GM12878 (cell line): ENCODE results near the gene SMIM1. TPM values are rescaled to one million over a fixed set of nuclear protein-coding genes. Genes with fewer than 3 reads are reported as not detected.

ENCODE experiments used
- ATAC-seq: fragments of 200-7000 bp; cut with Tn5 transposase; 3 replicates; pipeline ENCODE4 v1.9.1; 2020; ENCODE audit warnings: mild to moderate bottlenecking, moderate library complexity
- BruUV-seq: library from RNA; stranded (reverse); fragments of 400-500 nt; replicated peaks from 2 replicates; lab custom pipeline; 2021; lab: Mats Ljungman, UMichigan
- CTCF ChIA-PET: fragments of 300-600 bp; sonication (Branson Sonifier 250); formaldehyde crosslinking; extraction: SDS; loops from one replicate; lab custom pipeline; 2021; ENCODE audit warnings: inconsistent platforms; lab: Yijun Ruan, JAX
- POLR2A ChIA-PET: fragments of 350-600 bp; formaldehyde crosslinking; extraction: SDS; loops from one replicate; lab custom pipeline; 2021; ENCODE audit warnings: inconsistent platforms; lab: Charles Lee
- RAD21 ChIA-PET: fragments of 300-600 bp; sonication (Branson Sonifier 250); formaldehyde crosslinking; loops from one replicate; lab custom pipeline; 2023; ENCODE audit warnings: antibody characterized with exemption; ENCODE audit not compliant: unreplicated experiment; lab: Charles Lee
- SMC1A ChIA-PET: fragments of 300-600 bp; sonication (Branson Sonifier 250); formaldehyde crosslinking; loops from one replicate; lab custom pipeline; 2023; ENCODE audit not compliant: unreplicated experiment, uncharacterized antibody; lab: Charles Lee
- DNase-seq: peaks from one replicate; pipeline ENCODE4 v3.0.0-alpha.2; 2011; ENCODE audit warnings: low read depth, low spot score
- FAIRE-seq: peaks from 3 replicates; lab custom pipeline; 2011; peaks lifted over from hg19 to GRCh38; lab: Jason Lieb, UNC
- H2AFZ ChIP-seq: 2 replicates; pipeline ENCODE4 v1.6.0; 2011; ENCODE audit warnings: low read depth, low read length, control low read depth; ENCODE audit not compliant: control insufficient read depth
- H3K27ac ChIP-seq: 2 replicates; pipeline ENCODE4 v1.5.1; 2011; ENCODE audit warnings: control low read depth; ENCODE audit not compliant: control insufficient read depth, insufficient read depth
- H3K27me3 ChIP-seq, 2 experiments: replicated peaks in 1 of 2; 2 replicates each; pipeline versions ENCODE4 v1.6.0 to v1.6.1; 2011; ENCODE audit warnings: low read length in 1 of 2; ENCODE audit not compliant: control insufficient read depth in 2 of 2, insufficient read depth in 2 of 2
- H3K36me3 ChIP-seq, 2 experiments: 2 replicates each; pipeline ENCODE4 v1.5.1; 2011; ENCODE audit warnings: low read length in 1 of 2; ENCODE audit not compliant: control insufficient read depth in 2 of 2, insufficient read depth in 2 of 2
- H3K4me1 ChIP-seq: 2 replicates; pipeline ENCODE4 v1.6.1; 2011; ENCODE audit warnings: mild to moderate bottlenecking, low read length, moderate library complexity, mixed read lengths; ENCODE audit not compliant: control insufficient read depth, insufficient read depth
- H3K4me2 ChIP-seq: 2 replicates; pipeline ENCODE4 v1.6.0; 2011; ENCODE audit warnings: control low read depth; ENCODE audit not compliant: control insufficient read depth, insufficient read depth
- H3K4me3 ChIP-seq: fragments of 200-600 bp; sonication (generic); 2 replicates; pipeline ENCODE4 v1.5.1; 2016
- H3K79me2 ChIP-seq: 2 replicates; pipeline ENCODE4 v1.6.0; 2011; ENCODE audit warnings: low read length; ENCODE audit not compliant: control insufficient read depth, insufficient read depth
- H3K9ac ChIP-seq: 2 replicates; pipeline ENCODE4 v1.8.0; 2011; ENCODE audit warnings: low read length, control low read depth, mixed read lengths; ENCODE audit not compliant: control insufficient read depth, insufficient read depth
- H3K9me3 ChIP-seq: replicated peaks from 3 replicates; pipeline ENCODE4 v1.5.1; 2011; ENCODE audit warnings: mild to moderate bottlenecking, low read length; ENCODE audit not compliant: control insufficient read depth, insufficient read depth
- H4K20me1 ChIP-seq: 2 replicates; pipeline ENCODE4 v1.6.0; 2011; ENCODE audit not compliant: control insufficient read depth, insufficient read depth
- ETV6 ChIP-seq, 2 experiments: fragments of 450-650 bp in 1 of 2; IDR thresholded peaks in 1 of 2; conservative IDR thresholded peaks in 1 of 2; 2 replicates each; pipeline ENCODE4 v1.6.1; 2014; ENCODE audit warnings: antibody characterized with exemption in 1 of 2, borderline replicate concordance in 1 of 2, low read depth in 1 of 2, mild to moderate bottlenecking in 1 of 2, moderate library complexity in 1 of 2
- HDAC6 ChIP-seq: fragments of 200-600 bp; sonication (generic); IDR thresholded peaks from one replicate; pipeline ENCODE4 v1.8.0; 2017; ENCODE audit warnings: antibody characterized with exemption; ENCODE audit not compliant: unreplicated experiment
- IRF4 ChIP-seq: IDR thresholded peaks from 2 replicates; pipeline ENCODE4 v1.6.1; 2011; ENCODE audit warnings: low read depth, low read length
- KDM1A ChIP-seq: fragments of 200-600 bp; sonication (generic); IDR thresholded peaks from 2 replicates; pipeline ENCODE4 v1.6.1; 2016; ENCODE audit warnings: borderline replicate concordance
- MEF2B ChIP-seq: fragments of 450-650 bp; IDR thresholded peaks from 2 replicates; pipeline ENCODE4 v1.6.1; 2018; ENCODE audit warnings: mild to moderate bottlenecking, moderate library complexity; ENCODE audit not compliant: partially characterized antibody, poor library complexity, severe bottlenecking
- MYC ChIP-seq: IDR thresholded peaks from 2 replicates; pipeline ENCODE4 v1.6.1; 2011; ENCODE audit warnings: mild to moderate bottlenecking, low read length, moderate library complexity, inconsistent platforms; ENCODE audit not compliant: insufficient read depth, insufficient replicate concordance, insufficient read length, severe bottlenecking
- NRF1 ChIP-seq: conservative IDR thresholded peaks from 2 replicates; pipeline ENCODE4 v1.6.1; 2011; ENCODE audit warnings: mild to moderate bottlenecking, low read depth, low read length, improper control_type of control experiment
- POU2F2 ChIP-seq: IDR thresholded peaks from 3 replicates; pipeline ENCODE4 v1.6.1; 2011; ENCODE audit warnings: low read depth, mild to moderate bottlenecking, low read length, borderline replicate concordance
- REST ChIP-seq: IDR thresholded peaks from 2 replicates; pipeline ENCODE4 v1.6.1; 2012; ENCODE audit warnings: mild to moderate bottlenecking, low read depth, low read length
- SIN3A ChIP-seq: IDR thresholded peaks from 2 replicates; pipeline ENCODE4 v1.6.1; 2012; ENCODE audit warnings: low read depth, low read length, improper control_type of control experiment
- SREBF2 ChIP-seq: IDR thresholded peaks from 2 replicates; pipeline ENCODE4 v1.6.1; 2012; ENCODE audit warnings: mild to moderate bottlenecking, low read length
- TARDBP ChIP-seq: IDR thresholded peaks from 2 replicates; pipeline ENCODE4 v1.6.1; 2016; ENCODE audit warnings: borderline replicate concordance
- ZBTB33 ChIP-seq: fragments of 450-650 bp; IDR thresholded peaks from 2 replicates; pipeline ENCODE4 v1.6.1; 2017; ENCODE audit warnings: mild to moderate bottlenecking
- ZNF24 ChIP-seq: fragments of 450-650 bp; IDR thresholded peaks from 2 replicates; pipeline ENCODE4 v1.6.1; 2017; ENCODE audit warnings: antibody characterized with exemption, mild to moderate bottlenecking
- ZSCAN29 ChIP-seq: fragments of 450-650 bp; IDR thresholded peaks from 2 replicates; pipeline ENCODE4 v1.6.1; 2017; ENCODE audit warnings: mild to moderate bottlenecking, moderate library complexity
- WGBS: methylation state at CpG from one replicate; pipeline ENCODE4 v1.1.6; 2016; ENCODE audit warnings: low lambda C conversion rate; ENCODE audit not compliant: insufficient replicate concordance, insufficient coverage; ENCODE audit errors: missing lambda C conversion rate; 5-methylcytosine and 5-hydroxymethylcytosine counted together
- in situ Hi-C: fragments of 300-500 bp; cut with MboI; formaldehyde crosslinking; loops from 9 replicates; pipeline ENCODE4 v1.14.3; 2018; ENCODE audit warnings: mixed read lengths
- intact Hi-C: fragments of 100-400 bp; cut with micrococcal nuclease; formaldehyde crosslinking; loops from one replicate; pipeline ENCODE4 v1.14.2; 2022; ENCODE audit not compliant: unreplicated experiment
- polyA plus RNA-seq, 11 experiments: library from polyadenylated mRNA; depleted of rRNA in 4 of 11; unstranded in 6 of 11; stranded (reverse) in 5 of 11; fragments of >200 nt; fragmentation: Nextera tagmentation in 4 of 11; fragmentation: Illumina TruSeq in 1 of 11; extraction: Ambion mirVana in 4 of 11; extraction: Trizol in 1 of 11; gene quantifications; 1 replicate in 1 of 11; 2 replicates in 10 of 11; pipeline versions ENCODE4 v1.2.1 to v1.2.3, GENCODE V29; 2011 to 2016; ENCODE audit warnings: inconsistent platforms in 2 of 11, missing spikeins in 2 of 11, low read depth in 1 of 11
- total RNA-seq, 4 experiments: library from RNA; depleted of rRNA in 3 of 4; stranded (reverse); fragments of >200 nt in 3 of 4; fragmentation: Illumina TruSeq in 1 of 4; extraction: Trizol in 1 of 4; gene quantifications; 2 replicates each; pipeline versions ENCODE4 v1.2.1 to v1.2.3, GENCODE V29; 2013 to 2021
- TF ChIP-seq, protein P1 (sequence below): fragments of 450-650 bp; formaldehyde crosslinking; IDR thresholded peaks from 2 replicates; pipeline ENCODE4 v1.4.0; 2020; ENCODE audit warnings: mild to moderate bottlenecking, moderate library complexity

SMIM1 gene
- total and polyA plus RNA-seq, 10 of the 15 experiments (the other 5 are each of a cell fraction or from before 2014, with no cell fraction given) = 0.30 to 0.37 TPM; not detected in 8

DNA sequence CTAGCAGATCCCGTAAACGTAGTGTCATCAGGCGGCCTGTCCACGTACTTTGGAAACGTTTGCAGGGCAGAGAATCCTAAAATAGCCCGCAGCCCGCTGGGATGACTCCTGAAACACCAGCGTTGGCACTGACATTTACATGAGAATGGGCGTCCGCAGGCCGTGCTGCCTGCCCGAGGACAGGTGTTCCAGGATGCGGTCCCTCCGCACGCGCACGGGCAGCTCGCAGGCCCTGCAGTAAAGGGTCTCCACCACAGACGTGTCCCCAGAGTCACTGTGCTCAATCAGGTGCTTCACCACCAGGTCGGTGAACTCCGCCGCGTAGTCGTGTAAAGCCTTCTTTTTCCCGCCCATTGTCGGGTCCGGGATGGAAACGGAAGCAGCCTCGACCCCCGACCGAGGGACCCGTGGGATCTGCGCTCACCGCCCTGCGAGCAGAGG is 26.1 kb upstream of the SMIM1 start:
- H3K27ac ChIP-seq = no peak overlapping the region
- no peaks in the 10 kb centered on the region for H4K20me1 ChIP-seq
- no peak for FAIRE-seq
- BruUV-seq = no TSS peak
- ChIA-PET RAD21 (interaction anchor here (0.6 kb wide), 1 partner anchor 53 kb away, joined by 3 read pairs; no protein-coding TSS in a partner anchor), POLR2A (no interaction called here), SMC1A (no interaction called here), CTCF (no interaction called here)
- intact Hi-C loops = no loop called here
- H3K27me3 ChIP-seq = no peaks in the 10 kb centered on the region
- peaks cover 2 to 3% of the 10 kb centered on the region in 2 experiments; a peak in 3 of 4 replicates for H3K36me3 ChIP-seq
- no peak for DNase-seq
- ATAC-seq = peak; percentile 44
- peak overlapping the region; percentile 87 for H3K4me2 ChIP-seq
- peak overlapping the region; percentile 63 for H2AFZ ChIP-seq
- in situ Hi-C loops = no loop called here
- H3K79me2 ChIP-seq = no peaks in the 10 kb centered on the region
- H3K9me3 ChIP-seq = no peaks in the 10 kb centered on the region
- peaks cover 11% of the 10 kb centered on the region for H3K4me1 ChIP-seq
- peak overlapping the region; percentile 70 for H3K4me3 ChIP-seq
- 20% methylated on average over 35 of the region's 35 CpGs for WGBS
- peak overlapping the region; percentile 54 for H3K9ac ChIP-seq
- TF ChIP-seq MYC (no peak), ZNF24 (no peak), POU2F2 (no peak), MEF2B (no peak), NRF1 (no peak), SIN3A (no peak), ZSCAN29 (no peak), ETV6 (conservative IDR thresholded peaks at IDR 0.05 in 1 of 2, IDR thresholded peaks at IDR 0.05 in 1 of 2; ENCODE audit: borderline replicate concordance in 1 of 2, low read depth in 1 of 2) (no peak), IRF4 (no peak), KDM1A (no peak), ZBTB33 (no peak), HDAC6 (no peak), REST (no peak), TARDBP (no peak), SREBF2 (no peak)
- TF ChIP-seq, protein P1, sequence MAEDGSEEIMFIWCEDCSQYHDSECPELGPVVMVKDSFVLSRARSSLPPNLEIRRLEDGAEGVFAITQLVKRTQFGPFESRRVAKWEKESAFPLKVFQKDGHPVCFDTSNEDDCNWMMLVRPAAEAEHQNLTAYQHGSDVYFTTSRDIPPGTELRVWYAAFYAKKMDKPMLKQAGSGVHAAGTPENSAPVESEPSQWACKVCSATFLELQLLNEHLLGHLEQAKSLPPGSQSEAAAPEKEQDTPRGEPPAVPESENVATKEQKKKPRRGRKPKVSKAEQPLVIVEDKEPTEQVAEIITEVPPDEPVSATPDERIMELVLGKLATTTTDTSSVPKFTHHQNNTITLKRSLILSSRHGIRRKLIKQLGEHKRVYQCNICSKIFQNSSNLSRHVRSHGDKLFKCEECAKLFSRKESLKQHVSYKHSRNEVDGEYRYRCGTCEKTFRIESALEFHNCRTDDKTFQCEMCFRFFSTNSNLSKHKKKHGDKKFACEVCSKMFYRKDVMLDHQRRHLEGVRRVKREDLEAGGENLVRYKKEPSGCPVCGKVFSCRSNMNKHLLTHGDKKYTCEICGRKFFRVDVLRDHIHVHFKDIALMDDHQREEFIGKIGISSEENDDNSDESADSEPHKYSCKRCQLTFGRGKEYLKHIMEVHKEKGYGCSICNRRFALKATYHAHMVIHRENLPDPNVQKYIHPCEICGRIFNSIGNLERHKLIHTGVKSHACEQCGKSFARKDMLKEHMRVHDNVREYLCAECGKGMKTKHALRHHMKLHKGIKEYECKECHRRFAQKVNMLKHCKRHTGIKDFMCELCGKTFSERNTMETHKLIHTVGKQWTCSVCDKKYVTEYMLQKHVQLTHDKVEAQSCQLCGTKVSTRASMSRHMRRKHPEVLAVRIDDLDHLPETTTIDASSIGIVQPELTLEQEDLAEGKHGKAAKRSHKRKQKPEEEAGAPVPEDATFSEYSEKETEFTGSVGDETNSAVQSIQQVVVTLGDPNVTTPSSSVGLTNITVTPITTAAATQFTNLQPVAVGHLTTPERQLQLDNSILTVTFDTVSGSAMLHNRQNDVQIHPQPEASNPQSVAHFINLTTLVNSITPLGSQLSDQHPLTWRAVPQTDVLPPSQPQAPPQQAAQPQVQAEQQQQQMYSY (CRISPR knock-in tag) = no peak
